Sciatic nerve (tissue), 2 donors: ENCODE data around the gene KIF6. TPM values are rescaled to one million over a fixed set of nuclear protein-coding genes. Genes with fewer than 3 reads are reported as not detected.

Experiments
- ATAC-seq: fragments of 200-7000 bp; cut with Tn5 transposase; one replicate; pipeline ENCODE4 v1.9.1; 2020; ENCODE audit warnings: mild to moderate bottlenecking, moderate library complexity
- DNase-seq: peaks from one replicate; pipeline ENCODE4 v3.0.0-alpha.2; 2020; ENCODE audit warnings: low spot score
- intact Hi-C: fragments of 100-400 bp; cut with DNase I; formaldehyde crosslinking; loops from one replicate; pipeline ENCODE4 v1.14.2; 2022
- total RNA-seq: library from RNA; stranded (reverse); fragmentation: NEBNext Ultra II Directional; extraction: Animal tissue kit (Norgen Biotek cat#: 25700); gene quantifications from one replicate; pipeline ENCODE4 v1.2.1, GENCODE V29; 2021
- donor health status: DM: no; HTN: no; CAD: no.
- donor health status: DM: no; HTN: no; CAD: no.

The KIF6 gene
- total RNA-seq, 1 donor from 2014 or later, result 0.53 TPM

- DNase-seq, result no peak
- intact Hi-C loops, result no loop called here
- no peak for ATAC-seq
These were observed 54.7 kb downstream of the KIF6 start for GRCh38 chr6:39670519-39670918.

GRCh38 chr6:39669973-39670342, 55.2 kb downstream of the KIF6 start:
- ATAC-seq, result no peak
- DNase-seq, result no peak
- intact Hi-C loops, result no loop called here

GRCh38 chr6:39669207-39669972, 55.8 kb downstream of the KIF6 start:
- ATAC-seq (no peak), DNase-seq (no peak)
- intact Hi-C loops, result no loop called here

- intact Hi-C loops, result no loop called here
- DNase-seq (no peak), ATAC-seq (no peak)
These were observed 58.3 kb downstream of the KIF6 start for GRCh38 chr6:39666706-39667489.

GRCh38 chr6:39665861-39666260, 59.3 kb downstream of the KIF6 start:
- intact Hi-C loops, result no loop called here
- ATAC-seq, result no peak

GRCh38 chr6:39664173-39664572, 61.0 kb downstream of the KIF6 start:
- ATAC-seq, result no peak
- intact Hi-C loops, result no loop called here
- no peak for DNase-seq

More at GRCh38 chr6:39665861-39666260, 59.3 kb downstream of the KIF6 start:
- no peak for DNase-seq

GRCh38 chr6:39657355-39658135, 67.7 kb downstream of the KIF6 start:
- ATAC-seq (no peak), DNase-seq (no peak)
- intact Hi-C loops, result no loop called here

GRCh38 chr6:39654121-39654520, 71.1 kb downstream of the KIF6 start:
- ATAC-seq (no peak), DNase-seq (no peak)
- intact Hi-C loops, result no loop called here

GRCh38 chr6:39653612-39654011, 71.6 kb downstream of the KIF6 start:
- DNase-seq, result no peak
- intact Hi-C loops, result no loop called here
- ATAC-seq, result no peak

- ATAC-seq (no peak), DNase-seq (no peak)
- intact Hi-C loops, result no loop called here
These were observed 75.2 kb downstream of the KIF6 start for GRCh38 chr6:39649996-39650395.

- ATAC-seq, result peak; percentile 41
These were observed 78.3 kb downstream of the KIF6 start for GRCh38 chr6:39646751-39647420.

GRCh38 chr6:39642270-39642669, 82.9 kb downstream of the KIF6 start:
- DNase-seq (no peak), ATAC-seq (no peak)
- intact Hi-C loops, result no loop called here

More at GRCh38 chr6:39646751-39647420, 78.3 kb downstream of the KIF6 start:
- no peak for DNase-seq
- intact Hi-C loops, result no loop called here

- intact Hi-C loops, result no loop called here
- ATAC-seq (no peak), DNase-seq (no peak)
These were observed 86.9 kb downstream of the KIF6 start for GRCh38 chr6:39638126-39638822.

GRCh38 chr6:39634646-39635341, 90.4 kb downstream of the KIF6 start:
- DNase-seq (no peak), ATAC-seq (no peak)
- intact Hi-C loops, result no loop called here

GRCh38 chr6:39625209-39625608, 100.0 kb downstream of the KIF6 start:
- ATAC-seq (no peak), DNase-seq (no peak)
- intact Hi-C loops, result no loop called here

GRCh38 chr6:39623750-39624149, 101.5 kb downstream of the KIF6 start:
- DNase-seq, result no peak
- no peak for ATAC-seq
- intact Hi-C loops, result no loop called here

GRCh38 chr6:39617520-39617919, 107.7 kb downstream of the KIF6 start:
- no peak for ATAC-seq
- intact Hi-C loops, result no loop called here
- DNase-seq, result no peak

GRCh38 chr6:39617026-39617425, 108.2 kb downstream of the KIF6 start:
- intact Hi-C loops, result no loop called here
- peak; percentile 65 for ATAC-seq
- DNase-seq, result no peak
